ENCODE results near the gene CDC42EP4. TPM values are rescaled to one million over a fixed set of nuclear protein-coding genes. Genes with fewer than 3 reads are reported as not detected.
A peak's percentile ranks its signal among the peaks of the same experiment; 100 is the strongest.

CDC42EP4 gene
- total RNA-seq, 1 donor from 2014 or later, result 73.7 TPM

DNA sequence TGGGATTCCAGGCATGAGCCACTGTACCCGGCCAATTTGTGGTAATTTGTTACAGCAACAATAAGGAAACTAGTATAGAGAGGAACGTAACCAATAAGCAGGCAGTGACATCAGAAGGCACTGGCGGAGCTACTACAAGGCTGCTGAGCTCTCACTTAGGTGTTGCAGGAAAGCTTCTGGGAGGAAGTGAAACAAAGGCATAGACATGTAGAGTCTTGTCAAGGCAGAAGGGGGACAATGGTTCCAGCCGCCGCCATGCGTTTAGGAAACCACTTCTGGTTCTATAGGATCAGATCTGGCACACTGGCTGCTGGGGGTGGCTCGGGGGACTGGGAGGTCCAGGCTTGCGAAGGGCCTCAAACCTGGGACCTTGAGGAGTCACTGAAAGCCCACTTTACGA is 40.7 kb downstream of the CDC42EP4 start:
- no peak overlapping the region for H3K27ac ChIP-seq

DNA sequence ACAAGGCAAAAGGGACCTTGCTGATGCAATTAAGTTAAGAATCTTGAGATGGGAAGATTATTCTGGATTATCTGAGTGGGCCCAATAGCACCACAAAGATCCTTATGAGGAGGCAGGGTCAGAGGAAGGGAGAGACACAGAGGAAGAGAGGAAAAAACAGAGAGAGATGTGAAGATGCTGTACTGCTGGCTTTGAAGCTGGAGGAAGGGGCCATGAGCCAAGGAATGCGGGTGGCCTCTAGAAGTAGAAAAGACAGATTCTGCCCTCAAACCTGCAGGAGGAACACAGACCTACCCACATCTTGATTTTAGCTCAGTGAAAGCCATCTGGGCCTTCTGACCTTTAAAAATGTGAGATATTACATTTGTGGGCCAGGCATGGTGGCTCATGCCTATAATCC is 42.0 kb downstream of the CDC42EP4 start:
- Histone ChIP-seq H3K27ac (no peak overlapping the region), H3K4me1 (no peaks in the 10 kb centered on the region), H3K9me3 (no peaks in the 10 kb centered on the region), H3K4me3 (no peak overlapping the region), H3K27me3 (no peaks in the 10 kb centered on the region), H3K36me3 (no peaks in the 10 kb centered on the region)
- TF ChIP-seq POLR2AphosphoS5 (IDR thresholded peaks at IDR 0.05; ENCODE audit: insufficient read depth in 1 of 2, low read depth in 1 of 2) (no peak), POLR2A (IDR thresholded peaks at IDR 0.05) (no peak)
- TF ChIP-seq, protein P1, sequence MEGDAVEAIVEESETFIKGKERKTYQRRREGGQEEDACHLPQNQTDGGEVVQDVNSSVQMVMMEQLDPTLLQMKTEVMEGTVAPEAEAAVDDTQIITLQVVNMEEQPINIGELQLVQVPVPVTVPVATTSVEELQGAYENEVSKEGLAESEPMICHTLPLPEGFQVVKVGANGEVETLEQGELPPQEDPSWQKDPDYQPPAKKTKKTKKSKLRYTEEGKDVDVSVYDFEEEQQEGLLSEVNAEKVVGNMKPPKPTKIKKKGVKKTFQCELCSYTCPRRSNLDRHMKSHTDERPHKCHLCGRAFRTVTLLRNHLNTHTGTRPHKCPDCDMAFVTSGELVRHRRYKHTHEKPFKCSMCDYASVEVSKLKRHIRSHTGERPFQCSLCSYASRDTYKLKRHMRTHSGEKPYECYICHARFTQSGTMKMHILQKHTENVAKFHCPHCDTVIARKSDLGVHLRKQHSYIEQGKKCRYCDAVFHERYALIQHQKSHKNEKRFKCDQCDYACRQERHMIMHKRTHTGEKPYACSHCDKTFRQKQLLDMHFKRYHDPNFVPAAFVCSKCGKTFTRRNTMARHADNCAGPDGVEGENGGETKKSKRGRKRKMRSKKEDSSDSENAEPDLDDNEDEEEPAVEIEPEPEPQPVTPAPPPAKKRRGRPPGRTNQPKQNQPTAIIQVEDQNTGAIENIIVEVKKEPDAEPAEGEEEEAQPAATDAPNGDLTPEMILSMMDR (IDR thresholded peaks at IDR 0.05), result no peak
- no peak for DNase-seq (ENCODE audit: extremely low spot score in 2 of 2)
- intact Hi-C loops (cut with DNase I), result no loop called here

More for the DNA sequence above, 40.7 kb downstream of the CDC42EP4 start:
- intact Hi-C loops (cut with DNase I), result no loop called here
- Histone ChIP-seq H3K27me3 (no peaks in the 10 kb centered on the region), H3K9me3 (no peaks in the 10 kb centered on the region), H3K4me1 (no peaks in the 10 kb centered on the region), H3K36me3 (no peaks in the 10 kb centered on the region), H3K4me3 (no peak overlapping the region)
- TF ChIP-seq, protein P1 (IDR thresholded peaks at IDR 0.05), result no peak
- TF ChIP-seq POLR2A (IDR thresholded peaks at IDR 0.05) (no peak), POLR2AphosphoS5 (IDR thresholded peaks at IDR 0.05; ENCODE audit: insufficient read depth in 1 of 2, low read depth in 1 of 2) (peak in 1 of 2 donors; percentile 34)
- no peak for DNase-seq (ENCODE audit: extremely low spot score in 2 of 2)

DNA sequence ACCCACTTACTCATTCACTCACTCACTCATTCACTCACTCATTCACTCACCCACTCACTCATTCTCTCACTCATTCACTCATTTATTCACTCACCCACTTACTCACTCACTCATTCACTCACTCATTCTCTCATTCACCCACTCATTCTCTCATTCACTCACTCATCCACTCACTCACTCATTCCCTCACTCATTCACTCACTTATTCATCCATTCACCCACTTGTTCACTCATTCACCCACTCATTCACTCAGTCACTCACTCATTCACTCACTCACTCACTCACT is 42.5 kb downstream of the CDC42EP4 start:
- DNase-seq (ENCODE audit: extremely low spot score in 2 of 2), result no peak
- H3K4me3 ChIP-seq, result no peak overlapping the region
- H3K27me3 ChIP-seq, result no peaks in the 10 kb centered on the region
- intact Hi-C loops (cut with DNase I), result no loop called here
- TF ChIP-seq POLR2A (IDR thresholded peaks at IDR 0.05) (no peak), POLR2AphosphoS5 (IDR thresholded peaks at IDR 0.05; ENCODE audit: insufficient read depth in 1 of 2, low read depth in 1 of 2) (no peak)
- TF ChIP-seq, protein P1 (IDR thresholded peaks at IDR 0.05), result no peak
- H3K27ac ChIP-seq, result no peak overlapping the region
- H3K4me1 ChIP-seq, result no peaks in the 10 kb centered on the region
- H3K9me3 ChIP-seq, result no peaks in the 10 kb centered on the region
- no peaks in the 10 kb centered on the region for H3K36me3 ChIP-seq

DNA sequence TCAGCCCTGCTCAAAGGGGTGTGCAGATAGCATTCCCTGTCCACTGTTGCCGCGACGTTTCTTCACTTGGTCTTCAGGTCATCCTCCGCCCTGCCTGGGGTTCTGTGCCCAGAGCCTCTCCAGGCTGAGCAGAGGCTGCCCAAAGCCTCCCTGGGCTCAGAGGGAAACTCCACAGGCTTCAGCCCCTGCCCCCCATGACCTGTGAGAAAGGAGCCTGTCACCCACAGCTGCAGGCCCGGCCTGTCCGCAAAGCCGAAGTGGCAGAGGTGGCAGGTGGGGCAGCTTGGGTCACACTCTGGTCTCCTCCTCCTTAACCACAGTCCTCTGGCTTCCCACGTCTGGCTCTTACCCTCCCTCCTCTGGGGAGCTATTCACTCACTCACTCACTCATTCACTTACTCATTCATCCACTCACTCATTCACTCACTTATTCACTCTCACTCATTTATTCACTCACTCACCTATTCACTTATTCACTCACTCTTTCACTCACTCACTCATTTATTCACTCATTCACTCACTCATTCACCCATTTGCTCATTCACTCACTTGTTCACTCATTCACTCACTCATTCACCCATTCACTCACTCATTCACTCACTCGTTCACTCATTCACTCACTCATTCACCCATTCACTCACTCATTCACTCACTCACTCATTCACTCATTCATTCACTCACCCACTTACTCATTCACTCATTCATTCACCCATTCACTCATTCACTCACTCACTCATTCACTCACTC is 43.0 kb downstream of the CDC42EP4 start:
- H3K36me3 ChIP-seq, result no peaks in the 10 kb centered on the region
- DNase-seq (ENCODE audit: extremely low spot score in 2 of 2), result no peak
- H3K9me3 ChIP-seq, result no peaks in the 10 kb centered on the region
- no peaks in the 10 kb centered on the region for H3K4me1 ChIP-seq
- no peak for TF ChIP-seq POLR2A (IDR thresholded peaks at IDR 0.05)
- TF ChIP-seq, protein P1 (IDR thresholded peaks at IDR 0.05), result no peak
- no peak for TF ChIP-seq POLR2AphosphoS5 (IDR thresholded peaks at IDR 0.05; ENCODE audit: insufficient read depth in 1 of 2, low read depth in 1 of 2)
- intact Hi-C loops (cut with DNase I), result no loop called here
- no peak overlapping the region for H3K27ac ChIP-seq
- no peak overlapping the region for H3K4me3 ChIP-seq
- no peaks in the 10 kb centered on the region for H3K27me3 ChIP-seq

Data from vagina (tissue), 2 donors.